ENCODE results near the gene OCEL1. TPM values are rescaled to one million over a fixed set of nuclear protein-coding genes. Genes with fewer than 3 reads are reported as not detected.

Gene OCEL1
- total RNA-seq, 5 donors from 2014 or later (not counting 1 experiment from before 2014, with no cell fraction given) = 21.5 to 33.3 (median 23.0) TPM

DNA sequence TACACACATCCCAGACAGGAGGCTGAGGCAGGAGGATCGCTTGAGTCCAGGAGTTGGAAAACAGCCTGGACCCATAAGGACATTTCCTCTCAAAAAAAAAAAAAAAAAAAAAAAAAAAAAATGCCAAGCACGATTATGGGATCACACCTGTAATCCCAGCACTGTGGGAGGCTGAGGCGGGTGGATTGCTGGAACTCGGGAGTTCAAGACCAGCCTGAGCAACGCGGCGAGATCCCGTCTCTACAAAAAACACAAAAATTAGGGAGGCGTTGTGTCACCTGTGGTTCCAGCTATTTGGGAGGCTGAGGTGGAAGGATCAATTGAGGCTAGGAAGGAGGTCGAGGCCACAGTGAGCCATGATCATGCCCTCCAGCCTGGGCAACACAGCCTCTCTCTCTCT, 973 bp upstream of the OCEL1 start:
- ATAC-seq (replicated peaks in 1 of 4) = no peak
- peak overlapping the region in 1 of 2 donors; percentile 73 for H3K4me3 ChIP-seq (ENCODE audit: control insufficient read depth in 1 of 2, extremely low read depth in 1 of 2, low read length in 1 of 2)
- WGBS (ENCODE audit: insufficient coverage) = no CpG with 5 or more reads among the region's 10 CpGs
- Mint-ChIP-seq H3K27me3 (no peaks in the 10 kb centered on the region), H3K4me3 (peak overlapping the region; percentile 55 to 85 (median 61)), H3K4me1 (peaks cover 7 to 19% (median 12%) of the 10 kb centered on the region in 3 donors), H3K27ac (no peak overlapping the region), H3K9me3 (no peaks in the 10 kb centered on the region), H3K36me3 (no peaks in the 10 kb centered on the region)
- peaks cover 0 to 23% of the 10 kb centered on the region in 2 experiments for H3K4me1 ChIP-seq (ENCODE audit: control insufficient read depth in 1 of 2, extremely low read depth in 1 of 2, insufficient read depth in 2 of 2, low read length in 2 of 2)
- ChIA-PET CTCF (no interaction called here), POLR2A (no interaction called here)
- H3K36me3 ChIP-seq (ENCODE audit: control insufficient read depth in 2 of 2, extremely low read depth in 1 of 2, insufficient read depth in 1 of 2, low read length in 1 of 2) = peaks cover 0 to 6% of the 10 kb centered on the region in 2 donors
- H3K27me3 ChIP-seq (replicated peaks in 1 of 2; ENCODE audit: control insufficient read depth in 2 of 2, extremely low read depth in 1 of 2, insufficient read depth in 2 of 2, low read length in 1 of 2) = no peaks in the 10 kb centered on the region
- H3K27ac ChIP-seq (ENCODE audit: low read length) = no peak overlapping the region
- no peak for DNase-seq
- H3K9me3 ChIP-seq = no peaks in the 10 kb centered on the region

DNA sequence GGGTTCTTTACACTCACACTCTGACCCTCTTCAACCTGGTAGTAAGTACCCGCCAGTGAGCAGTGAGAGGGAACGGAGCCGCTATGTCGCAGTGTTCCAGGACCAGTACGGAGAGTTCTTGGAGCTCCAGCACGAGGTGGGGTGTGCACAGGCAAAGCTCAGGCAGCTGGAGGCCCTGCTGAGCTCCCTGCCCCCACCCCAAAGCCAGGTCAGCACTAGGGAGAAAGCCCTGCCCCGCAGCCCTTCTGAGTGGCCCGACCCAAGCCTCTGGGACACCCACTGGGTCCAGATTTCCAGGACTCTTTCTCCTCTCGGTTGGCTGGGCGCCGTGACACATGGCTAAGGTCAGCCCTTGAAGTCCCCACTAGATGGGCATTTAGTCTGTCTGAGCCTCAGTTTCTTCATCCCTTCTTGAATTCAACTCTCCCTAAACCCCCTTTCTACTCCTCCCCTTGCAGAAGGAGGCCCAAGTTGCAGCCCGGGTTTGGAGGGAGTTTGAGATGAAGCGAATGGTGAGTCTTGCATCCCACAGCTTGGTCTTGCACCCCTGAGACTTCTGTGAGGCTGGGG, 1.9 kb downstream of the OCEL1 start:
- Mint-ChIP-seq H3K4me1 (peaks cover 7 to 15% (median 9%) of the 10 kb centered on the region in 3 donors), H3K27me3 (no peaks in the 10 kb centered on the region), H3K36me3 (no peaks in the 10 kb centered on the region), H3K9me3 (no peaks in the 10 kb centered on the region), H3K4me3 (peak overlapping the region in 1 of 3 donors; percentile 91), H3K27ac (no peak overlapping the region)
- H3K27ac ChIP-seq (ENCODE audit: low read length) = no peak overlapping the region
- 87% methylated on average over 8 of the region's 13 CpGs for WGBS (ENCODE audit: insufficient coverage)
- H3K36me3 ChIP-seq (ENCODE audit: control insufficient read depth in 2 of 2, extremely low read depth in 1 of 2, insufficient read depth in 1 of 2, low read length in 1 of 2) = peaks cover 9 to 15% of the 10 kb centered on the region in 2 donors
- ChIA-PET CTCF (interaction anchor here in 1 of 2 donors (2.3 kb wide), 1 partner anchor 39 kb away, joined by 6 read pairs; the partner anchor contains the start of gene BABAM1), POLR2A (no interaction called here)
- H3K4me1 ChIP-seq (ENCODE audit: control insufficient read depth in 1 of 2, extremely low read depth in 1 of 2, insufficient read depth in 2 of 2, low read length in 2 of 2) = peaks cover 0 to 23% of the 10 kb centered on the region in 2 experiments
- DNase-seq (no peak), ATAC-seq (replicated peaks in 1 of 4) (no peak)
- H3K27me3 ChIP-seq (replicated peaks in 1 of 2; ENCODE audit: control insufficient read depth in 2 of 2, extremely low read depth in 1 of 2, insufficient read depth in 2 of 2, low read length in 1 of 2) = peaks cover 0 to 2% of the 10 kb centered on the region in 2 experiments
- no peaks in the 10 kb centered on the region for H3K9me3 ChIP-seq
- H3K4me3 ChIP-seq (ENCODE audit: control insufficient read depth in 1 of 2, extremely low read depth in 1 of 2, low read length in 1 of 2) = no peak overlapping the region

DNA sequence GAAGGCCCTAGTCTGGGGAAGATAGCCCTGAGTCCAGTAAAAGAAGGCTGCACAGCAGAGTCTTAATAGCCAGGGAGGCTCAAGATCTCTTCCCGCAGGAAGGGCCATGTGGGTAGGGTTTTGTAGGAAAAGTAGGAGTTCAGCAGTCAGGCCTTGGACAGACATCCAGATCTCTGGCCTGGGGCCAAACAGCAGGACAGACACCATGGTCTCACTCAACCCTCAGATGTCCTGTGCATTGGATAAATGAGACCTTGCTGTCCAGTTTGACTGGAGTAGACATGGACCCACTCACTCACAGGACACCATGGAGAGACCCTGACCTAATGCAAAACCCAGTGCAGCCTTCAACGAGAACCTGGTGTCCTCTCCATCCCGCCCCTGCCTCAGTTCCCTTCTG, 3.9 kb downstream of the OCEL1 start:
- Histone ChIP-seq H3K36me3 (ENCODE audit: control insufficient read depth in 2 of 2, extremely low read depth in 1 of 2, insufficient read depth in 1 of 2, low read length in 1 of 2) (peaks cover 9 to 15% of the 10 kb centered on the region in 2 donors), H3K9me3 (no peaks in the 10 kb centered on the region), H3K4me1 (ENCODE audit: control insufficient read depth in 1 of 2, extremely low read depth in 1 of 2, insufficient read depth in 2 of 2, low read length in 2 of 2) (peaks cover 4 to 32% of the 10 kb centered on the region in 2 experiments), H3K27me3 (replicated peaks in 1 of 2; ENCODE audit: control insufficient read depth in 2 of 2, extremely low read depth in 1 of 2, insufficient read depth in 2 of 2, low read length in 1 of 2) (peaks cover 0 to 2% of the 10 kb centered on the region in 2 experiments), H3K4me3 (ENCODE audit: control insufficient read depth in 1 of 2, extremely low read depth in 1 of 2, low read length in 1 of 2) (no peak overlapping the region), H3K27ac (ENCODE audit: low read length) (no peak overlapping the region)
- Mint-ChIP-seq H3K27ac (no peak overlapping the region), H3K4me3 (no peak overlapping the region), H3K27me3 (no peaks in the 10 kb centered on the region), H3K4me1 (peaks cover 13 to 26% (median 22%) of the 10 kb centered on the region in 3 donors), H3K9me3 (no peaks in the 10 kb centered on the region), H3K36me3 (no peaks in the 10 kb centered on the region)
- ChIA-PET CTCF (no interaction called here), POLR2A (no interaction called here)
- ATAC-seq (replicated peaks in 1 of 4) (no peak), DNase-seq (no peak)
- 77% methylated on average over 3 of the region's 3 CpGs for WGBS (ENCODE audit: insufficient coverage)

DNA sequence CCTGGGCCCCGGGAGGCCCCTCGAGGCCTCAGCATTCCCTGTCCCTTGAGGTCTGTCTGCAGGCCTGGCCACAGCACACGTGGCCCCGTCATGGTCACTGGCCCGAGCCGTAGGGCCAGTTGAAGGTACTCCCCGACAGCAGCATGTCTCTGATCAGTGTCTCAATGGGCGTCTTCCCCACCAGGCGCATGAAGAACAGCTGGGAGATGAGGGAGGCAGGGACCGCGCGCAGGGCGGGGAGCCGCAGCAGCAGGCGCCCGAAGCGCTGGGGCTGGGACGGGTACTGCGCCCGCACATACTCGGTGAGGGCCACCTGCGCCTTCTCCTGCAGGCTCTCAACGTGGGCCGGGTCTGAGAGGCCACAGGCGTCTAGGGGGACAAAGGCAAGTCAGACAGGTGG, 6.2 kb downstream of the OCEL1 start:
- no peak for DNase-seq
- peaks cover 7 to 19% (median 16%) of the 10 kb centered on the region in 3 donors for H3K4me1 Mint-ChIP-seq
- WGBS (ENCODE audit: insufficient coverage) = 98% methylated on average over 23 of the region's 25 CpGs
- no peak overlapping the region for H3K27ac Mint-ChIP-seq
- no peak overlapping the region for H3K27ac ChIP-seq (ENCODE audit: low read length)
- H3K4me1 ChIP-seq (ENCODE audit: control insufficient read depth in 1 of 2, extremely low read depth in 1 of 2, insufficient read depth in 2 of 2, low read length in 2 of 2) = peaks cover 6 to 28% of the 10 kb centered on the region in 2 experiments
- ChIA-PET CTCF (no interaction called here), POLR2A (no interaction called here)
- H3K36me3 ChIP-seq (ENCODE audit: control insufficient read depth in 2 of 2, extremely low read depth in 1 of 2, insufficient read depth in 1 of 2, low read length in 1 of 2) = peaks cover 9 to 15% of the 10 kb centered on the region in 2 donors
- no peaks in the 10 kb centered on the region for H3K9me3 Mint-ChIP-seq
- H3K4me3 Mint-ChIP-seq = no peak overlapping the region
- no peaks in the 10 kb centered on the region for H3K36me3 Mint-ChIP-seq
- H3K4me3 ChIP-seq (ENCODE audit: control insufficient read depth in 1 of 2, extremely low read depth in 1 of 2, low read length in 1 of 2) = no peak overlapping the region
- H3K27me3 Mint-ChIP-seq = no peaks in the 10 kb centered on the region
- H3K9me3 ChIP-seq = no peaks in the 10 kb centered on the region
- H3K27me3 ChIP-seq (replicated peaks in 1 of 2; ENCODE audit: control insufficient read depth in 2 of 2, extremely low read depth in 1 of 2, insufficient read depth in 2 of 2, low read length in 1 of 2) = peaks cover 0 to 2% of the 10 kb centered on the region in 2 experiments
- no peak for ATAC-seq (replicated peaks in 1 of 4)

DNA sequence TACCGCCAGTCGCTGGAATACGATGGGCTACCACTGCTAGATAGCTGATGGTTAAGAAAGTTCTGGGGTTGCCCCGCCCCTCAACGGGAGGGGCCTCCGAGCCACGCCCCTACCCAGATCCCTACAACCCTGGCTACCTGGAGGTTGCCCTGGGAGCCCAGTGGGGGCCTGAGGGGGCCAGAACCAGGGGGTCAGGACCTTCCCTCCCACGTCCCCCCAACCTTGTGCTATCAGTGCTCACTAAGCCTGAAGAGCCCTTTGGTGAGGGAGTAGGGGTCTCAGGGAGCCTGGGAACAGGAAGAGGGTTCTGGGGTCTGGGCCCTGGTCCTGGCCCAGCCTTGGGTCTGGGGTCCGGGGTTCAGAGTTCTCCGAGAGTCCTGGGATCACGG, 8.9 kb downstream of the OCEL1 start:
- ChIA-PET CTCF (interaction anchor here in 1 of 2 donors (0.6 to 1.6 kb wide), 4 partner anchors 20 to 79 kb away, joined by 3 to 6 read pairs (median 4); partner anchors contain the start of gene USE1), POLR2A (no interaction called here)
- WGBS (ENCODE audit: insufficient coverage) = 0% methylated on average over 1 of the region's 11 CpGs
- peak overlapping the region; percentile 74 to 81 (median 78) for H3K4me3 Mint-ChIP-seq
- H3K9me3 Mint-ChIP-seq = no peaks in the 10 kb centered on the region
- H3K27ac Mint-ChIP-seq = peak overlapping the region; percentile 64 to 72
- DNase-seq = peak in 28 of 35 experiments; percentile 24 to 74 (median 44)
- H3K9me3 ChIP-seq = no peaks in the 10 kb centered on the region
- H3K36me3 Mint-ChIP-seq = no peaks in the 10 kb centered on the region
- peaks cover 6 to 17% (median 11%) of the 10 kb centered on the region in 3 donors for H3K4me1 Mint-ChIP-seq
- peak; percentile 52 to 64 (median 56) for ATAC-seq (replicated peaks in 1 of 4)
- H3K27ac ChIP-seq (ENCODE audit: low read length) = no peak overlapping the region
- H3K4me1 ChIP-seq (ENCODE audit: control insufficient read depth in 1 of 2, extremely low read depth in 1 of 2, insufficient read depth in 2 of 2, low read length in 2 of 2) = peaks cover 6 to 21% of the 10 kb centered on the region in 2 experiments
- no peaks in the 10 kb centered on the region for H3K27me3 Mint-ChIP-seq
- H3K27me3 ChIP-seq (replicated peaks in 1 of 2; ENCODE audit: control insufficient read depth in 2 of 2, extremely low read depth in 1 of 2, insufficient read depth in 2 of 2, low read length in 1 of 2) = peaks cover 0 to 2% of the 10 kb centered on the region in 2 experiments
- H3K36me3 ChIP-seq (ENCODE audit: control insufficient read depth in 2 of 2, extremely low read depth in 1 of 2, insufficient read depth in 1 of 2, low read length in 1 of 2) = peaks cover 3 to 15% of the 10 kb centered on the region in 2 donors
- H3K4me3 ChIP-seq (ENCODE audit: control insufficient read depth in 1 of 2, extremely low read depth in 1 of 2, low read length in 1 of 2) = peak overlapping the region; percentile 69 to 83

DNA sequence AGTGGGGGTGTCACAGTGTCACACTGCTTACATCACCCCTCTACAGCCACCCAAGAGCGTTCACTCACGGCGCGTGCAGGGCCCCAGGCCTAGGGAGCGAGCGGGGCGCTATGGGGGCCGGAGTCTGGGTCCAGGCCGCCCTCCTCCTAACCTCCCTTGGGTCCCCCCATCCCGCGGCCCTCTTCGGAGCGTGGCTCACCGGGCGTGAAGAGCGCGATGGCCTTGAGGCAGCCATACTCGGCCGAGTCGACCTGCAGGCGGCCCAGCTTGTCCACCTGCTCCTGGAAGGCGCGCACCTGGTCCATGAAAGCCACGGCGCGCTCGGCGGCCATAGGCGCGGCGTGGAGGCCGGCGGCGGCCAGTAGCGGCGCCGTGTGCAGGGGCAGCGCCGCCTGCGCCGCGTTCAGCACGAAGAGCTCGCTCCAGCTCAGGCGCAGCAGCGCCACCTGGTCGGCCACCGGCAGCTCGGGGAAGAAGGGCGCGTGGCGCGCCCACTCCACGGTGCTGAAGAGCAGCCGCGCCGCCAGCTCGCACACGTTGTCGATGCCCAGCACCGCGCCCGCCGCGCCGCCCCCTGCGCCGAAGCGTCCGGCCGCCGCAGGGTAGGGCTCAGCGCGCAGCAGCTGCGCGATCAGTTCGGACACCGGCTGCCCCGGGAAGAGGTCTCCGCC, 9.4 kb downstream of the OCEL1 start:
- Histone ChIP-seq H3K27ac (ENCODE audit: low read length) (no peak overlapping the region), H3K9me3 (no peaks in the 10 kb centered on the region), H3K36me3 (ENCODE audit: control insufficient read depth in 2 of 2, extremely low read depth in 1 of 2, insufficient read depth in 1 of 2, low read length in 1 of 2) (peaks cover 3 to 15% of the 10 kb centered on the region in 2 donors), H3K27me3 (replicated peaks in 1 of 2; ENCODE audit: control insufficient read depth in 2 of 2, extremely low read depth in 1 of 2, insufficient read depth in 2 of 2, low read length in 1 of 2) (peaks cover 0 to 2% of the 10 kb centered on the region in 2 experiments), H3K4me3 (ENCODE audit: control insufficient read depth in 1 of 2, extremely low read depth in 1 of 2, low read length in 1 of 2) (peak overlapping the region; percentile 69 to 83), H3K4me1 (ENCODE audit: control insufficient read depth in 1 of 2, extremely low read depth in 1 of 2, insufficient read depth in 2 of 2, low read length in 2 of 2) (peaks cover 6 to 21% of the 10 kb centered on the region in 2 experiments)
- ATAC-seq (replicated peaks in 1 of 4) (peak; percentile 89 to 96 (median 94)), DNase-seq (peak; percentile 51 to 88 (median 71))
- H3K4me1 Mint-ChIP-seq = peaks cover 6 to 17% (median 11%) of the 10 kb centered on the region in 3 donors
- no peaks in the 10 kb centered on the region for H3K9me3 Mint-ChIP-seq
- no peaks in the 10 kb centered on the region for H3K36me3 Mint-ChIP-seq
- H3K27me3 Mint-ChIP-seq = no peaks in the 10 kb centered on the region
- WGBS (ENCODE audit: insufficient coverage) = under 1% methylated on average over 78 of the region's 80 CpGs
- ChIA-PET POLR2A (interaction anchor here in 1 of 2 donors (0.5 kb wide), 1 partner anchor 160 kb away, joined by 3 read pairs; the partner anchor contains the start of gene MYO9B), CTCF (interaction anchor here in 1 of 2 donors (0.5 to 1.6 kb wide), 5 partner anchors 20 to 152 kb away, joined by 3 to 6 read pairs (median 4); partner anchors contain the start of gene USE1)
- H3K4me3 Mint-ChIP-seq = peak overlapping the region; percentile 74 to 81 (median 78)
- H3K27ac Mint-ChIP-seq = peak overlapping the region; percentile 64 to 72

Measured in T-cell (primary cell).